Measurements from ENCODE around the gene COL1A1.
A peak's percentile ranks its signal among the peaks of the same experiment; 100 is the strongest.

Gene COL1A1

GRCh38 chr17:50180620-50181019 lies 20.8 kb downstream of the COL1A1 start:
- Histone ChIP-seq H3K4me3 (replicated peaks; ENCODE audit: low read depth, low read length) (no peak overlapping the region), H3K27me3 (replicated peaks; ENCODE audit: control insufficient read depth, insufficient read depth, low read length) (no peaks in the 10 kb centered on the region), H3K36me3 (ENCODE audit: control insufficient read depth, insufficient read depth, low read length) (no peaks in the 10 kb centered on the region)
- no peak for DNase-seq (ENCODE audit: extremely low read depth, insufficient read length)
- no peak for TF ChIP-seq CTCF (IDR thresholded peaks at IDR 0.05; ENCODE audit: insufficient read depth, low read length, poor library complexity, severe bottlenecking)

DNA sequence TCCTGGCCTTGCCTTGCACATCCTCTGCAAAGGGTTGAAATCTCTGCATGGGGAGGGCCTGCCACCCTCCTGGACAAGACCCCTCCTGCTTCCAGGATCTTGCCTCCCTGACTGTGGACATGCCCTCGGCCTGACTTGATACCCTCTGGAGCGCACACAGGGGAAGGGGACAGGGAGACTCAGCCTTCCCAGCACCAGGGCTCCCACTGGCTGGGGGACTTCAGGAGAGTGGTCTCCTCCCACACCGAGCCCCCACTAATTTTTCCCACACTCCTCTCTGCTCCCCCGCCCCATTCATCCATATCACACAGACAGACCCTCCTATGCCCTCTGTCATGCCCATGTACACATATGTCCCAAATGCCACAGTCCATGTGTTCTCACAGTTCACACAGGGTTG lies 21.3 kb downstream of the COL1A1 start:
- Histone ChIP-seq H3K27me3 (replicated peaks; ENCODE audit: control insufficient read depth, insufficient read depth, low read length) (no peaks in the 10 kb centered on the region), H3K4me3 (replicated peaks; ENCODE audit: low read depth, low read length) (no peak overlapping the region), H3K36me3 (ENCODE audit: control insufficient read depth, insufficient read depth, low read length) (no peaks in the 10 kb centered on the region)
- no peak for TF ChIP-seq CTCF (IDR thresholded peaks at IDR 0.05; ENCODE audit: insufficient read depth, low read length, poor library complexity, severe bottlenecking)
- DNase-seq (ENCODE audit: extremely low read depth, insufficient read length), result no peak

DNA sequence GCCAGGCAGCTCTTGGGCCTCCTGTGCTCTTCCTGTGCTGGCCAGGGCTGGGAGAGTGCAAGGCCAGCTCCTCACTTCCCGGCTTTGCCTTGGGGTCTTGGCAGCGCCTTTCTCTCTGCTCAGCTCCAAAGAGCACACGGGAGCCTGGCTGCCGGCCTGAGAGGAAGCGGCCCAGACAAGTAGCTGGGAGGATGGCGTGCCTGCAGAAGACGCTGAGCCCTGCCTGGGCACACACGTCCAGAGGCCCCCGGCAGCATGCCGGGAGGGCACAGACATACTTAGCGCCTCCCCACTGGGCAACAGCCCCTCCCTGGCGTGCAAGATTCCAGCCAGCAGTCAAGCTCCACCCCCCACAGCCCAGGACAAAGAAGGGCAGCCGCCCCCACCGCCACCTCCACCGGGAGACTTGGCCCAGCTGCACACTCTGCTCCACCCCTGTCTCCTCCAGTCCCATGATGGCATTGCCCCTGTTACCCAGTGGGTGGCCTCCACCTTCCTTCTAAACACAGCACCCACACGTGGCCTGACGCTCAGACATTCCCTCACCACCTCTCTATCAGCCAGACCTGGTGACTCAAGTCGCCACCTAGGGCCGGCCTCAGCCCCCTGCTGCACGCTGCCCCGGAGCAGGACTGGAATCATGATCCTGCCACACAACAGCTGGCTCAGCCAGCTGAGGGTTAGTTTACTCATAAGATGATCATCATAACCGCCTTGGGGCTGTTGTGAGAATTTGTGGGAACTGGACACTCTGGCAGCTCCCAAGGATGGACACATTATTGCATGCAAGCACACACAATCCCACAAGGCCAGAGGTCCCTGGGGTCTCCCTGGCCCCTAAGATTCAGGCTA lies 23.2 kb downstream of the COL1A1 start:
- H3K27me3 ChIP-seq (replicated peaks; ENCODE audit: control insufficient read depth, insufficient read depth, low read length), result no peaks in the 10 kb centered on the region
- no peaks in the 10 kb centered on the region for H3K36me3 ChIP-seq (ENCODE audit: control insufficient read depth, insufficient read depth, low read length)
- no peak overlapping the region for H3K4me3 ChIP-seq (replicated peaks; ENCODE audit: low read depth, low read length)
- peak; percentile 85 for TF ChIP-seq CTCF (IDR thresholded peaks at IDR 0.05; ENCODE audit: insufficient read depth, low read length, poor library complexity, severe bottlenecking)
- peak; percentile 57 for DNase-seq (ENCODE audit: extremely low read depth, insufficient read length)

- no peak for TF ChIP-seq CTCF (IDR thresholded peaks at IDR 0.05; ENCODE audit: insufficient read depth, low read length, poor library complexity, severe bottlenecking)
- Histone ChIP-seq H3K36me3 (ENCODE audit: control insufficient read depth, insufficient read depth, low read length) (no peaks in the 10 kb centered on the region), H3K27me3 (replicated peaks; ENCODE audit: control insufficient read depth, insufficient read depth, low read length) (no peaks in the 10 kb centered on the region), H3K4me3 (replicated peaks; ENCODE audit: low read depth, low read length) (no peak overlapping the region)
- no peak for DNase-seq (ENCODE audit: extremely low read depth, insufficient read length)
Observed at GRCh38 chr17:50177476-50177875, 24.0 kb downstream of the COL1A1 start.

DNA sequence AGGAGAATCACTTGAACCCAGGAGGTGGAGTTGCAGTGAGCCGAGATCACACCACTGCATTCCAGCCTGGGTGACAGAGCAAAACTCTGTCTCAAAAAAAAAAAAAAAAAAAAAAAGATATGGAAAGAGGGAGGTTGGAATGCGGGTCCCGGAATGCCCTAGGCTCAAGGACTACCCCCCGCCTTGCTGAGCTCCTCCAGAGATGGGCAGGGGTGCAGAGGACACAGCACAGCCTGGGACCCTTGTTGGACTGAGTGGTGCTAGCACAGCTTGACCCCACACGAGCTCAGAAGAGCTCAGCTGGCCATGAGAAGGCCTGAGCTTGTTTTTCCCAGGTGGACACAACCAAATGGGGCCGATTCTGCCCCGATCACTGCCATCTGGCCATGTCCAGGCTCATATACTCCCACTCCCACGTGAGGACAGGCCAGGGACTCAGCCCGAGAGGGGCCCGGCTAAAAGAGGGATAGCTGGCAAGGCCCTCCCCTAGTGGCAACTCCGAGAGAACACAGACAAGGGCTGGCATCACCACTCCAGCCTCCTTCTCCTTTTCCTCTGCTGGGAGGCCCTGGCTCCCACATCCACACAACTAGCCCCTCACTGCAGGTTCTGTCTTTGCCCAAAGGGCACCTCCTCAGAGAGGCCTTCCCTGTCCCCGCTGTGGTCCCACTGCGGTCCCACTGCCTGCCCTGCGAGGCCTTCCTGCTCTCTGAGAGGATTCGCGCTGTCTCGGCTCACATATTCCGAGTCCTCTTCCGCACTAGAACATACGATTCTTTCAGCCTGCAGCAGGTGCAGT lies 24.7 kb downstream of the COL1A1 start:
- Histone ChIP-seq H3K36me3 (ENCODE audit: control insufficient read depth, insufficient read depth, low read length) (no peaks in the 10 kb centered on the region), H3K4me3 (replicated peaks; ENCODE audit: low read depth, low read length) (no peak overlapping the region), H3K27me3 (replicated peaks; ENCODE audit: control insufficient read depth, insufficient read depth, low read length) (no peaks in the 10 kb centered on the region)
- TF ChIP-seq CTCF (IDR thresholded peaks at IDR 0.05; ENCODE audit: insufficient read depth, low read length, poor library complexity, severe bottlenecking), result no peak
- no peak for DNase-seq (ENCODE audit: extremely low read depth, insufficient read length)

Data from GM06990 (cell line).